HG03432 (cell line): Measurements from ENCODE around the gene ACAA1.
A peak's percentile ranks its signal among the peaks of the same experiment; 100 is the strongest.

Experiments
- ATAC-seq: cut with Tn5 transposase; IDR thresholded peaks from one replicate; pipeline ENCODE4 v1.9.1; 2021; ENCODE audit warnings: mild to moderate bottlenecking, moderate library complexity; ENCODE audit not compliant: unreplicated experiment

The ACAA1 gene

DNA sequence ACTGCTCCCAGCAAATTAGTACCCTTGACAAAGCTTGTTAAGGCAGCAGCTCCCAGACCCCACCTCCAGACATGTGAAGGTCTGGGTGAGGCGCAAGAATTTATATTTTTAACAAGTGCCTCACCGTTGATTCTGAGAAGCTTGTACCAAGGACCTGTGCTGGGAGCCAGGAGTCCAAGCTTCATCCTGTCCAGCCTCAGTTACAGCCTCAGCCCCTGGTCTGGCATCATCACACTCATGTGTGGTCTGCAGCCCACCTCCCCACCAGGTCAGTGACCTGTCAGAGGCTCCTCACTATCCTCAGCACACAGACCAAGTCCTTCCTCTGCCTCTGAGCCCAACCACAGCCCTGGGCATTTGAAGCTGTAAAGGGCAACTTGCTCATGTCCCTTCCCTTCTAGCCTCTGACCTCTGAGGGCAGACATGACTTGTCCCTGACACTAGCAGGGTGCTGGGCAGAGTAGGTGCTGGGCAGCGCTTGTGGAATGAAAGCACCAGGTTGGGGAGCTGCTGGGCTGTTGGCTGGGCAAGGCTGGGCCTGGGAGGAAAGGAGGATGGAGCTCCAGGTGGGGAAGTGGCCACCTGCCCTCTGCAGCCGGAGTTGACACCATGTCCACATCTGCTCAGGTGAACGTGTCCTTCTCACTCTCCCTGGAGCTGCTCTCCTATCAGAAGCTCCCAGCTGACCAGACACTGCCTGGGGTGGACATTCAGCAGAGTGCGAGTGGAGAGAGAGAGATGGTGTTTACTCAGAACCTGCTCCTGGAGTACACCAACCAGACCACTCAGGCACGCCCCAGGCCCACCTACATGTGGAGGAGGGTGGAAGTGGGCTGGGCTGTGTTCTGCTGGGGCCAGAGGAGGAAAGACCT, 16.9 kb downstream of the ACAA1 start:
- no peak for ATAC-seq

DNA sequence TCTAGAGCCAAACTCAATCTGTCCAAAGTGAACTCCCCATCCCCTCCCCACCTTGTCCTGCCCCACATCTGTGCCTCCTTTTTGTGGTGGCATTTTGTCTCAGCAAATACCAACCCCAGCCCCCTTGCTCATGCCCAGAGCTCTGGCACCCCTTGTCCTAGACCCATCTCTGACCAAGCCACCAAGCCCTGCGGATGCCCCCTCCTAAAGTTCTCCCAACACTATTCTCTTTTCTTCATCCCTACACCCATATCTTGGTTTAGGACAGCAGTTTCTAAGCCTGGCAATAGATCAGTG, 17.7 kb downstream of the ACAA1 start:
- ATAC-seq = no peak

DNA sequence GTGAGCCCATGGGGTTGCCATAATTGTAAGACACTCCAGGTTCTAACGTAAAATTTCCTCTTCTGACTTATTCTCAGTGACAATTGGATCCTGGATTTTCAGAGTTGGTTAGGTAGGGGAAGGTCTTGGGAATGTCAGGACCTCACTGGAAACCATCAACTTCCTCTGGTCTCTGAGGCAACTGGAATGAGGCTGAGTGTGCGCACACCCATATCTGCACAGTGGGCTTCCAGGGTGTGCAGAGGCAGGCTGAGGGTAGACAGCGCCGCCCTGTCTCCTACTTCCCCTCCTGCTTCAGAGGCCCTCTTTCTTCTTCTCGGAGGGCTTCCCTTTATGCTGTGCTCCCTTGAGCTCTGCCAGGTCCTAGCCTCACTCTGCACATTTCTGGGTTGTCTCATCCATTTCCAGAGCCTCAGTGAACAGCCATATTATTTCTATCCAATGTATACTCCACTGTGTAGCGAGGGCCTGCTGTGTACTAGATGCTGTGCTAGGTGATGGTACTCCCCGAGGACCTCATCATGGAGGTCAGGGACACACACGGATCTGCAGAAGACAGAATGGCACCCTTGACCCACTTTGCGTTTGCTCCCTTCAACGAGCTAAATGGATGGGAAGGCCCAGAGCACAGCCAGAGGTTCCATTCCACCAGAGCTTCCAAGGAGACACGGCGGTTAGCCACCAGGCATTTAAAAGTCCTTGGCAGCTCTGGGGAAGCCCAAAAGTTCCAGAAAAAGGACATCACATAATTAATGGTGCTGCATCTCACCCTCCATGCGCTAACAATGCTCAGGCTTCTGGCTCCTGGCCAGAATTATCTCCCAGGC, 18.3 kb downstream of the ACAA1 start:
- ATAC-seq = no peak

DNA sequence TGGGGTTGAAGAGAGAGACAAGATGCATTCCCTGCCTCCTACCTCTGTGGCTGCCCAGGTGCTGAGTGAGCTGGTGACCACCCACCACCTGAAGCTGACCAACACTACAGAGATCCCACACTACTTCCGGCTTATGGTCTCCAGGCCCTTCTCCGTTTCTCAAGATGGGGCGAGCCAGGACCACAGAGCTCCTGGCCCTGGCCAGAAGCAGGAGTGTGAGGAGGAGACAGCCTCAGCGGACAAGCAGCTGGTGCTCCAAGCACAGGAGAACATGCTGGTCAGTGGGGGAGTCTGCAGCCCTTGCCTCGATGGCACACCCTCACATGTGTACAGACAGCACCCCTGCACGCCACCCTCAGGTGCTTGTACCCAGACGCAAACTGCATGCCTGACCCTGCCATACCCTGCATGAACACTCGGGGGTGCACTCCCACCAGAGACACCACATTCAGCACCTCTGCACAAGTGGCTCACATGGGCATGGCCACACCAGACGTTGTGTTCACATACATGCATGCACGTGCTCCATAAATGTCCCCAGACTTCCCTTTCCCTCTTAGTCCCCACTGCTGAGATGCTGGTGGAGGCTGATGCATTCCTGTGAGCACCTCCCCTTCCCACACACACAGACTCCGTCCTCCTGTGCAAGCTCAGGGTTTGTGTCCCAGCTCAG, 19.0 kb downstream of the ACAA1 start:
- ATAC-seq = peak; percentile 77

DNA sequence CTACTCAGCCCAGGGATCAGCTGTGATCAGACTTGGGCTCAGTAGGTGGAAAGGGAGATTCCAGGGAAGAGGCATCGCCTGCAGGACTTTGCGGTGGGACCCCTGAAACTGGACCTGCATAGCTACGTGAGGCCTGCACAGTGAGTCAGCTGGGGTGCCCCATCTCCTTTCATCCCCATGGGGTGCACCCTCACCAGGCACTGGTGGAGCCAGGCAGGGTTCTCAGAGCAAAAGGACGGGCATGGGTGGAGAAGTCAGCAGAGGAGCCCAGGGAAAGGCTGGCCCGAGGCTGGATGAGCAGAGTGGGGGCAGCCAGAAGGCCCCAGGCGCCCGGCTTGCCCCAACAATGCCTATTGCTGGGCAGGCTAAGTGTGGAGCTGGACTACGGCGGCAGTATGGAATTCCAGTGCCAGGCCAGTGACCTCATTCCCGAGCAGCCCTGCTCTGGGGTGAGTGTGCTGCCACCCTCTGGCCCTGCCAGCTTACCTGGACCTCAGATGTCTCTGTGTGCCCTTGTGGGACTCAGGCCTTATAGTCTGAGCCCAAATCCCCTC, 19.7 kb downstream of the ACAA1 start:
- no peak for ATAC-seq

DNA sequence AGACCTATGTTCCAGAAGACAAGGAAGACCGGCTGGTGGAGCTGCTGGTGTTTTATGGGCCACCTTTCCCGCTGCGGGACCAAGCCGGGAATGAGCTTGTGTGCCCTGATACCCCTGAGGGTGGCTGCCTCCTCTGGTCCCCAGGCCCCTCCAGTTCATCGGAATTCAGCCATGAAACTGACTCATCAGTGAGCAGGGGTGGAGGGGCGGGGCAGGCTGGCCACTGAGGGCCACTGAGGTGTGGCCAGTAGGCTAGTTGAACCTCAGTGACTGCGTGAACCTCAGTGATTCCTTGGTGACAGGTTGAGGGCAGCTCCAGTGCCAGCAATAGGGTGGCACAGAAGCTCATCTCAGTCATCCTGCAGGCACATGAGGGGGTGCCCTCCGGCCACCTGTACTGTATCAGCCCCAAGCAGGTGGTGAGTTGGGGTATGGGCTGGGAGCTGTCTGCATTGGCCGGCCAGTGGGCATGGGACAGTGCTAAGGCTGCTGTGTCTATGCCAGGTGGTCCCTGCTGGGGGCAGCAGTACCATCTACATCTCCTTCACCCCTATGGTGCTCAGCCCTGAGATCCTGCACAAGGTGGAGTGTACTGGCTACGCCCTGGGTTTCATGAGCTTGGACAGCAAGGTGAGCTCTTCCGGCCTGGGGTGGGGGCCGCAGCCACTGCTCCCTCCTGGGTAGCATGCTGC, 20.3 kb downstream of the ACAA1 start:
- ATAC-seq = no peak

DNA sequence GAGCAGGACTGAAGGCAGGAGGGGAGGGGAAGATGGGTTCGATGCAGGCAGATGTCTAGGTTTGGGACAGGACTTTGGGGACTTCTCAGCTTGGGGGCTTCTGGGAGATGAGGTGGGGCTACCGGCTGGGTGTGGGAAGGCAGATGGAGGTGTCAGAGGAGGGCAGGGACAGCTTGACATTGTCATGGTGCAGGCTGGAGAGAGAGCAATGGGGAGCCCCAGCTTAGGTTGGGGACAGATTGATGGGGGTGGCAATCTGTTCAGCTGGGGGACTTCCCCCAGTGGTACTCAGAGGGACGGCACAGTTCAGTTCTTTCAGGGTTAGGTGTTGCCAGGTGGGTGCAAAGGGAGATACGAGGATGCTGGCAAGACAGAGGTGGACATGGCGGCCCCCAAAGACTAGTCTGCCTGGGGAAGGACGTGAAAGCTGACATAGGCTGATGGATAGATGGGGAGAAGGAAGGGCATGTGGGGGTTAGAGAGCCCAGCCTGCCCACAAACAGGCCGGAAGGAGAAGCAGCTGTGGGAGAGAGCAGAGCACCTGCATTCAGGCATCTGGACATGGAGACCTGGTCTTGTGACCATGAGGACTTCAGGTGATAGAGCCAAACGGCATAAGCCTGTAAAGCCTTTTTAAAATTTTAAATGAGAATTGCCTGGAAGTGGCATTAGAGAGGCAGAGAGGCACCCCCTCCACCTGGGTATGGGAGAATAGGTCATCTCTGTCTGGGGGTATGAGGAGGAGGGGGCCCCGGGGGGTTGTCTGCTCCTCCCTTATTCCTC, 21.1 kb downstream of the ACAA1 start:
- no peak for ATAC-seq

DNA sequence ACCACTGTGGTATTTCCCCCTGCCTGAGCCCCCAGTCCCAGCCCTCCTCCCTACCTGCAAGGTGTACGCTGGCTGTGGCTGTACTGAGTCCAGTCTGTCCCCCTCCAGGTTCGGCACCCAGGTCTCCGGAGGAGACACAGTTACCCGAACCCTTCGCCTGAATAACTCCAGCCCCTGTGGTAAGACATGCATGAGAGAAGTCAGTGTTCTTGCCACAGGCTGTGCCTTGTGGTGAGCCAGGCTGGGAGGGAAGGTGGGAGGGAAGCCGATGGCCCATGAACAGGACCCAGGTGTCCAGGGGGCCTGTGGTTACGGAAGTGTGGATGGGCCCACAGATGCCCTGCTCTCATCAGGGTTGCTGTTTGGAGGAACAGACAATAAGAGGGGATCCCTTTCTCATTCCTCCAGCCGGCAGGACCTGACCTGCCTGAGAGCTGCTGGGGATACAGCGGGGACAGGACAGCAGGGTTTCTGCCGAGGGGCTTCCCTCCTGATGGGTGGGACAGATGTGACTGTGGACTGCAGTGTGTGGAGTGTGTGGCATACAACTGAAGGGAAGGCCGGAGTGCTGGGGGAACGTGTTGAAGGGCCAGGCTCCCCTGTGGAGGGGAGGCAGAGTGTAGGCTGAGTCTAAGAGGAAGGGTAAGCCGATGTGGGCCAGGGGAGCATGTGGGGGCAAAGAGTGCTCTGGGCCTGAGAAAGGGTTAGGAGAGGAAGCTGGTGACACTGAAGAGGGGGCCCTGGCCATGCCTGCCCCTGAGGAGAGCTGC, 21.9 kb downstream of the ACAA1 start:
- ATAC-seq = no peak

DNA sequence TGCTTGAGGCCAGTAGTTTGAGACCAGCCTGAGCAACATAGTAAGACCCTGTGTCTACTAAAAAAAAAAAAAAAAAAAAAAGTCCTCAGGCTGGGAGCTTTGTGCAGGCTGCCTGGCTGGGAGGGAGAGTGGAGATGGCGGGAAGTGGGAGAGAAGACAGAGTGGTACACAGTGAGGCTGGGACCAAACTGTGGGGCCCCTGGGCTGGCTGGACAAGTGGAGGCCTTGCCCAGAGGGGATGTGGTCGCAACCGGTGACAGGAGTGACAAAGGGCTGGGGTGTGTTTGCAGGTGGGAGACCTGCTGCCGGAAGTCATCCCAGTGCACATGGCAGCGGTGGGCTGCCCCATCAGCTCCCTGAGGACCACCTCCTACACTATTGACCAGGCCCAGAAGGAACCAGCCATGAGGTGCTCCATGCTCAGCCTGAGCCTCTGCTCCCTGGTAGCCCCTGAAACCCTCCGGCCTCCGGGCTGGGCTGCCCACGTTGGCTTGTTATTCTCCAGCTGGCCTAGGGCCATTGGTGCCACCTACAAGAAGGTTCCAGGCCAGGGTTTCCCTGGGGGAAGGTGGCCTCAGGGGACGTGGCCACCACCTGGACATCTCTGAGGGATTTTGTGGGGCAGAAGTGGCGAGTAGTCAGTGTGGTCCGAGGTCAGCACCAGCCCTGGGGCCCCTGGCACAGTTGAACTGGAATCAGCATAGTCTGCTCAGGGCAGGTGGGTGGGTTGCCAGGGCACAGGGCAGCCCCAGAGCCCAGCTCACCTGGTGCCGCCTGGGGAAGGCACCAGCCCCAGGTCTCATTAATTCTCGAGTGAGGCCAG, 22.7 kb downstream of the ACAA1 start:
- no peak for ATAC-seq

DNA sequence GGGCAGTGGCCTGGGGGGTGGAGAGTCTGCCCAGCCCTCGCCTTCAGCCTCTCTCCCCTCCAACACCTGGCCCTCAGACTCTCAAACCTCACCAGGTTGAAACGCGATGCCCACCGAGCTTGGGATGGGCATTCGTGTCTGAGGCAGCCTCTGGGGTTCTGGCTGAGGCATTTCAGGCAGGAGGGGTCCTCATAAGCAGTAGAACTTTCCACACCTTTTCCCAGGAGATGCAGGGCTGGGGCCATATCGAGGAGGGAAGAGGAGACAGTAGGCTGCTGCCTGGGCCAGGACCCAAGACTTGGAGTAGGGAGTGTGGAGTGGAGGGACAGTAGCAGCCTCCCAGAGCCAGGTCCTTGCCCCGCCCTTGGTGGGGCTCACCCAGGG, 24.6 kb downstream of the ACAA1 start:
- ATAC-seq = no peak

DNA sequence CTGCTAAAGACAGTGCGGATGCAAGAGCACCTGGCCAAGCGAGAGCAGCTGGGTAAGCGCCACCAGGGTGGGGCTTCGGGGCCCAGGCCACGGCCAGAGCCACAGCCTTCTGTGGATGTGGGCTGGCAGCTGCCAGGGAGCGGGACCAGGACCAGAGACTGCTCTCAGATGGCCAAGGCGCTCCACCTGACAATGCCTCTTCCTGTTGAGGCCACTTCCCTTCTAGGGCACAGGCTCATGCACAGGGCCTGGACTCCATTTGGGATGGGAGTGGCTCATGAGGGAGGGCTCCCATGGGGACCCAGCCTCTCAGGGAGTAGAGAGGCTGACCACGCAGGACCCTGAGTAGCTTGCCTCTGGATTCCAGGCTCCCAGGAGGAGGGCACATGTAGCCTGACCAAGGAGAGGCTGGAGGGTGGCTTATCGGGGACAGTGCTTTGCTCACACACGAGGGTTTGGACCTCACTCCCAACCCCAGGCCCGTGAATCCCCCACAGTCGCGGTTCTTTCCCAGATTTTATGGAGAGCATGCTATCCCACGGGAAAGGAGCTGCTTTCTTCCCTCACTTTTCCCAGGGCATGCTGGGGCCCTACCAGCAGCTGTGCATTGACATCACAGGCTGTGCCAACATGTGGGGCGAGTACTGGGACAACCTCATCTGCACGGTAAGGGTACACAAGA, 25.1 kb downstream of the ACAA1 start:
- no peak for ATAC-seq

DNA sequence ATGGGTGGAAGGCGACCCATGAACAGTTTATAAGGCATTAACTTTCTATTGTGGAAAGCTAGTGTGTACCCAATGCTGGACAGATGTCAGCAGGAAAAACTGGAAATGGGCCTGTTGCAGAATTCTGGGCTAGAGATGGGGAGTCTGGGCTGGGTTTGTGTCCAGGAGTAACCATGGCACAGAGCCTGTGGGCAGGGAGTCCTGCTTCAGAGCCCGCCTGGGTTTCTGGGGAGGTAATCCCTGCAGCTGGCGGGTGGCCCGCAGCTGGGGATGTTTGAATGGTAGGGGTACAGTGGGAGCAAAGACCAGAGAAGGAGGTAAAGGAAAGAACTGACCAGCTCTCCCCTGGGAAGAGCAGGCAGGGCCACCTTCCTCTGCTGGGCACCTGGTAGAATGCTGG, 25.7 kb downstream of the ACAA1 start:
- no peak for ATAC-seq

DNA sequence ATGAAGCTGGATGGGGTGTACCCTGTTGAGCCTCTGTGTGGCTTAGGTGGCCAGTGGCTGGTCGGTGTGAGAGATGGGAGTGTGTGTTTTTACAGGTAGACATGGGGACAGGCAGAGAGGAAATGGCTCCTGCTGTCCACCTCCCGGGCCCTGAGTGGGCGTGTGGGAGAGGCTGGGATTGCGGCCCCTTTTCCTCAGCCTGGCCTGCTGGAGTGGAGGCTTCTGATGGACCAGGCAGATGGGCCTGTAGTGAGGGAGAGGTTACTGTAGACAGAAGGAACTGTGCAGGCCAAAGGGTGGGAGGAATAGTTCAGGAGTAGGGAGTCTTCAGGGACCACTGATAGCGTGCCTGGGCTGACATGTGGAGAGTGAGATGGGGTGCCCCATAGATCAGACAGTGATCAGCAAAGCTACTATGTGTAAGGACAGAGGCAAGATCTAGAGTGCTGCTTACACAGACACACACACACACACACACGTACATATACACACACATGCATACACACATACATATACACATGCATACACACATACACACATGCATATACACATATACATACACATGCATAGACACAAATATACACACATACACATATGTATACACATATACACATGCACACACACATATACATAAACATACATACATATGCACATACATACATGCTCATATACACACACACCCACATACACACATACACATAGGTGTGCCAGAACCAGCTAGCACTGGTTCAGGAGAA, 26.4 kb downstream of the ACAA1 start:
- ATAC-seq = no peak

DNA sequence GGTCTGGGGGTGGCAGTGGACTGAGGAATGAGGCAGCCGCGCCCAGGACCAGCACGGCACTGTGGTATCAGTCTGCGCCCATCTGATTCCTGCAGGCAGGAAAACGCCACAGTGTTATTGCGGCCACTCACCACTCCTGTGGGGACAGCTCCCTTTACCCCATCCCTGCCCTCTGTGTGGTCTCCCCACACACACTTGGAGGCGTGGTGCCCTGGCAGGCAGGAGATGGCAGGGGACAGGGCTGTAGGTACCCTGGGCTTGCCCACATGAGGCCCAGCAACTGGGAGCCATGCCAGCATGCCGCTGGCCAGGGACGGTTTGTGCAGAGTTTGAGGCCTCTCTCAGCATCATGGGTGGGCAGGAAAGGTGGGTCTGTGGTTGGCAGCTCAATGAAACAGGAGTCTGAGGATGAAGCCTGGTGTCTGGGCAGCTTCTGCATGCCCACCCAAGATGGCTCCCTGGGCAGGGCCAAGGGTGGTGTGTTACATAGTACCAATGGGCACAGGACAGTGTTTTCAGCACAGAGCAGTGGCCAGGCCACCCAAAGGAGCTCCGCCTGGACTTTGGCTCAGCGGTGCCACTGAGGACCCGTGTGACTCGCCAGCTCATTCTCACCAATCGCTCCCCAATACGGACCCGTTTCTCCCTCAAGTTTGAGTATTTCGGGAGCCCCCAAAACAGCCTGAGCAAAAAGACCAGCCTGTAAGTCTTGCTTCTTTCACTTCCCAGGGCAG, 27.2 kb downstream of the ACAA1 start:
- no peak for ATAC-seq

DNA sequence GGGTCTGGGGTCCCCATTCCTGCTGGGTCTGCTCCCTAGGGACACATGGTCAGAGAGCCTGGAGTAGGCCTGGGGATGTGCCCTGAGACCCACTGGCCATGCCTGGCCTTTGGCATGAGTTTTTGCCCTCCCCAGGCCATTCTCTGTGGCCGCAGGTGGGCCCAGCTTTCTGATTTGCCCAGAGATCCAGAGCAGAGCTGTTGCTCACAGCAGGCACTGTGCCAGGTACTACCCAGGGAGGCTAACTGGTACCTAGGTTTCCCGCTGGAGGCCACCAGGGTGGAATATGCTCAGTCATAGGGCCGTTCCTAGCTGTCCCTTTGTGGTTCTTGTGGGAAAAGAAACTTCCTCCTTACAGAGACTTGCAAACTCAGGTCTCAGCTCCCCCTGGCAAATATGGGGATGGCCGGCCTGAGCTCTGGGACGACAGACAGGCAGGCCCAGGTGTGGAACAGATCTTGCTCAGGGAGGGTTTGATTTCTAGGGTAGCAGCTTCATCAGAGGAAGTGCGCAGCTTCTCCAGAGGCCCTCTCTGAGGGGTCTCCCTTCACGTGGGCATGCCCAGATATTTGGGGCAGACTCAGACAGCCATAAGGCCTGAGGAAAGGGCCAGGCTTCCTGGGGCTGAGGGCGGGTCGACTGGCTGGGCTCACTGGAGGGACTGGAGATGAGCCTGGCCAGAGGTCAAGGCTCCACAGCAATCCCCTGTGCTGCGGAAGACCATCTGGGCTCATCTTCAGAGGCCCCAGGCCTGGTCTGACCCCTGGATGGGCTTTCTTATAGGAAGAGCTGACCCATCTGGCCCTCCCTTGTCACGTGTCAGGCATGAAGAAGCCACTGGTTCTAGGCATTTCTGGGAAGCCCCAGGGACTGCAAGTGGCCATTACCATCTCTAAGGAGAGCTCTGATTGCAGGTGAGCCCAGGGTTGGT, 28.0 kb downstream of the ACAA1 start:
- ATAC-seq = no peak
